Measurements from ENCODE around the gene LRRC59. TPM values are rescaled to one million over a fixed set of nuclear protein-coding genes. Genes with fewer than 3 reads are reported as not detected.

LRRC59 gene
- total and polyA plus RNA-seq, 2 experiments from 2014 or later: 105 to 121 TPM

GRCh38 chr17:50426814-50427787 lies 29.8 kb upstream of the LRRC59 start:
- TF ChIP-seq EZH2 (IDR thresholded peaks at IDR 0.05; ENCODE audit: borderline replicate concordance) (no peak), CTCF (IDR thresholded peaks at IDR 0.05; ENCODE audit: poor library complexity) (peak; percentile 32), EZH2phosphoT487 (IDR thresholded peaks at IDR 0.05; ENCODE audit: low read depth, severe bottlenecking, unreplicated experiment) (no peak)
- Histone ChIP-seq H4K20me1 (ENCODE audit: insufficient read depth, poor library complexity, severe bottlenecking) (no peaks in the 10 kb centered on the region), H2AFZ (peak overlapping the region; percentile 79), H3K36me3 (replicated peaks; ENCODE audit: insufficient read depth, low read depth) (no peaks in the 10 kb centered on the region), H3K27ac (peak overlapping the region; percentile 85), H3K79me2 (peaks cover 35% of the 10 kb centered on the region), H3K4me1 (ENCODE audit: insufficient read depth) (peaks cover 41% of the 10 kb centered on the region), H3K4me2 (peak overlapping the region; percentile 92), H3K9me2 (replicated peaks; ENCODE audit: insufficient read depth) (no peaks in the 10 kb centered on the region), H3K4me3 (peak overlapping the region; percentile 73), H3K27me3 (no peaks in the 10 kb centered on the region), H3K9me3 (ENCODE audit: low read depth) (no peaks in the 10 kb centered on the region)
- peak; percentile 62 for DNase-seq (ENCODE audit: low spot score)
- 18% methylated on average over 4 of the region's 4 CpGs for WGBS (ENCODE audit: low lambda C conversion rate, missing lambda C conversion rate)

GRCh38 chr17:50426472-50426782 lies 29.1 kb upstream of the LRRC59 start:
- 10% methylated on average over 3 of the region's 7 CpGs for WGBS (ENCODE audit: low lambda C conversion rate, missing lambda C conversion rate)
- Histone ChIP-seq H3K79me2 (peaks cover 28% of the 10 kb centered on the region), H4K20me1 (ENCODE audit: insufficient read depth, poor library complexity, severe bottlenecking) (no peaks in the 10 kb centered on the region), H3K9me3 (ENCODE audit: low read depth) (no peaks in the 10 kb centered on the region), H3K27ac (peak overlapping the region; percentile 85), H3K4me2 (peak overlapping the region; percentile 92), H3K36me3 (replicated peaks; ENCODE audit: insufficient read depth, low read depth) (no peaks in the 10 kb centered on the region), H3K27me3 (no peaks in the 10 kb centered on the region), H3K9me2 (replicated peaks; ENCODE audit: insufficient read depth) (no peaks in the 10 kb centered on the region), H3K4me1 (ENCODE audit: insufficient read depth) (peaks cover 46% of the 10 kb centered on the region), H3K4me3 (peak overlapping the region; percentile 73), H2AFZ (peak overlapping the region; percentile 79)
- no peak for DNase-seq (ENCODE audit: low spot score)
- TF ChIP-seq CTCF (IDR thresholded peaks at IDR 0.05; ENCODE audit: poor library complexity) (no peak), EZH2 (IDR thresholded peaks at IDR 0.05; ENCODE audit: borderline replicate concordance) (no peak), EZH2phosphoT487 (IDR thresholded peaks at IDR 0.05; ENCODE audit: low read depth, severe bottlenecking, unreplicated experiment) (no peak)

DNA sequence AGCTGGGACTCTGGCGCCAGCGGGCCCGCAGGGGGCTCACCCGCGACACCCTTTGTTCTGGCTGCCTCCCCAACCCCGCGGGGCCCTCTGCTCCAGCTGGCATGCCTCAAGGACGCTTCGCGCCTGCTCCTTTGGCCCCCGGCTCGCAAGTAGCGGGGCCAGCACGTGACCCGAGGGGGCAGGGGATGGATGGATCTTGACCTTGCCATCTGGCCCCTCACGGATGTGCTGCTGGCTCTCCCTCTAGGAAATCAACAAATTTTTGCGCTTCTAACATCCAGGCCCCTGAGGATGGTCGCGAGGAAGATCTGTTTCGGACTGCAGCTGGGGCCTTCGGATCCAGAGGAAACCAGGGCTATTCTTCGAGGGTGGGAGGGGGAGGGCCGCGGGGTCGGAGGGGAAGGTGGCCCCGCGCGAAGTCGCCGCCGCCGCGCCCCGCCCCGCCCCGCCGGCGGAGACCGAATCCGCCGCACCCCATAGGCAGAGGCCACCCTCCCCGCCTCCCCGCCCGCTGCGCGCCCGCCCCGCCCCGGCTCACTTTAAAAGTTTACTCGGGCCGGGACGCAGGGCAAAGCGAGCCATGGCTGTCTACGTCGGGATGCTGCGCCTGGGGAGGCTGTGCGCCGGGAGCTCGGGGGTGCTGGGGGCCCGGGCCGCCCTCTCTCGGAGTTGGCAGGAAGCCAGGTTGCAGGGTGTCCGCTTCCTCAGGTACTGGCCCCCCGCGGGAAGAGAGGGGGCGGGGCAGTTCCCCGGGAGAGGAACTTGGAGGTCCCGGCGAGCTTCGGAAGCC lies 28.6 kb upstream of the LRRC59 start, which contains the start of gene ACSF2:
Gene ACSF2 (plus strand): TSS at position 537 of the 790 bp plus-strand sequence. CDS start 44 bp downstream, at position 581.
- H3K9me3 ChIP-seq (ENCODE audit: low read depth): no peaks in the 10 kb centered on the region
- no peaks in the 10 kb centered on the region for H4K20me1 ChIP-seq (ENCODE audit: insufficient read depth, poor library complexity, severe bottlenecking)
- no peaks in the 10 kb centered on the region for H3K27me3 ChIP-seq
- TF ChIP-seq EZH2 (IDR thresholded peaks at IDR 0.05; ENCODE audit: borderline replicate concordance) (no peak), EZH2phosphoT487 (IDR thresholded peaks at IDR 0.05; ENCODE audit: low read depth, severe bottlenecking, unreplicated experiment) (no peak), CTCF (IDR thresholded peaks at IDR 0.05; ENCODE audit: poor library complexity) (no peak)
- H2AFZ ChIP-seq: peak within 1 kb of the TSS; percentile 79
- peak within 1 kb of the TSS; percentile 92 for H3K4me2 ChIP-seq
- no peaks in the 10 kb centered on the region for H3K9me2 ChIP-seq (replicated peaks; ENCODE audit: insufficient read depth)
- DNase-seq (ENCODE audit: low spot score): peak; percentile 83
- peak within 1 kb of the TSS; percentile 85 for H3K27ac ChIP-seq
- peaks cover 25% of the 10 kb centered on the region for H3K79me2 ChIP-seq
- H3K36me3 ChIP-seq (replicated peaks; ENCODE audit: insufficient read depth, low read depth): no peaks in the 10 kb centered on the region
- peaks cover 46% of the 10 kb centered on the region for H3K4me1 ChIP-seq (ENCODE audit: insufficient read depth)
- peak within 1 kb of the TSS; percentile 73 for H3K4me3 ChIP-seq
- 5% methylated on average over 31 of the region's 70 CpGs for WGBS (ENCODE audit: low lambda C conversion rate, missing lambda C conversion rate)
